GM12874 (cell line): ENCODE data around the gene SLC25A3.

Source experiments
- CTCF ChIP-seq: IDR thresholded peaks from 2 replicates; pipeline ENCODE4 v1.5.1; 2011; ENCODE audit warnings: low read depth, mild to moderate bottlenecking, control low read depth, low read length, moderate library complexity; ENCODE audit not compliant: insufficient read depth

Gene SLC25A3

GRCh38 chr12:98572010-98572409 is 21.5 kb upstream of the SLC25A3 start:
- TF ChIP-seq CTCF: peak; percentile 44

GRCh38 chr12:98574110-98574509 is 19.4 kb upstream of the SLC25A3 start:
- TF ChIP-seq CTCF: no peak

- no peak for TF ChIP-seq CTCF
These were observed 18.5 kb upstream of the SLC25A3 start for GRCh38 chr12:98575013-98575412.

GRCh38 chr12:98578392-98578791 is 15.1 kb upstream of the SLC25A3 start:
- TF ChIP-seq CTCF: no peak

GRCh38 chr12:98578821-98579220 is 14.7 kb upstream of the SLC25A3 start:
- no peak for TF ChIP-seq CTCF

- TF ChIP-seq CTCF: no peak
These were observed 14.1 kb upstream of the SLC25A3 start for GRCh38 chr12:98579347-98579746.

- TF ChIP-seq CTCF: no peak
These were observed 13.7 kb upstream of the SLC25A3 start for GRCh38 chr12:98579835-98580234.

- no peak for TF ChIP-seq CTCF
These were observed 12.8 kb upstream of the SLC25A3 start for GRCh38 chr12:98580695-98581094.
